LHCN-M2 (cell line): ENCODE data around the gene DPP4. TPM values are rescaled to one million over a fixed set of nuclear protein-coding genes. Genes with fewer than 3 reads are reported as not detected.
"Not testable (repeated sequence)": the region's sequence is repeated elsewhere in the genome, so short reads cannot be mapped to it uniquely, and the experiment has no call there.

Experiments
- DNase-seq: peaks from one replicate; pipeline ENCODE4 v3.0.0-alpha.2; 2012; ENCODE audit warnings: low read depth
- total RNA-seq: library from RNA; depleted of rRNA; stranded (reverse); fragments of >200 nt; gene quantifications from 2 replicates; pipeline ENCODE4 v1.2.3, GENCODE V29; 2014; rRNA removed

Gene DPP4
- total RNA-seq, 1 experiment from 2014 or later = 27.7 TPM

GRCh38 chr2:161962160-161962559 lies 111.9 kb downstream of the DPP4 start:
- no peak for DNase-seq

GRCh38 chr2:161961061-161961460 lies 113.0 kb downstream of the DPP4 start:
- no peak for DNase-seq

- DNase-seq = no peak
Measured at GRCh38 chr2:161956738-161957137, 117.3 kb downstream of the DPP4 start.

GRCh38 chr2:161955211-161955610 lies 118.8 kb downstream of the DPP4 start:
- DNase-seq = no peak

- peak; percentile 91 for DNase-seq
Measured at GRCh38 chr2:161954103-161954502, 119.9 kb downstream of the DPP4 start.

GRCh38 chr2:161953367-161953766 lies 120.6 kb downstream of the DPP4 start:
- DNase-seq = not testable (repeated sequence)

- DNase-seq = no peak
Measured at GRCh38 chr2:161952783-161953191, 121.2 kb downstream of the DPP4 start.

- no peak for DNase-seq
Measured at GRCh38 chr2:161947836-161948235, 126.2 kb downstream of the DPP4 start.

GRCh38 chr2:161947406-161947805 lies 126.6 kb downstream of the DPP4 start:
- no peak for DNase-seq

GRCh38 chr2:161946489-161947107 lies 127.4 kb downstream of the DPP4 start:
- DNase-seq = peak; percentile 47

GRCh38 chr2:161943011-161943410 lies 131.0 kb downstream of the DPP4 start:
- no peak for DNase-seq

Other genes with a start within 250 kb of the DPP4 start
- gene GCG, start 78.0 kb upstream of the DPP4 start, total RNA-seq = 0.17 TPM in 1 of 2 replicates, not detected in the other
- gene FAP, start 169.2 kb upstream of the DPP4 start, total RNA-seq = 102 and 115 TPM in 2 replicates
- 2.6 and 5.6 TPM in 2 replicates for gene IFIH1, start 244.5 kb upstream of the DPP4 start, total RNA-seq